ENCODE measurements around the gene DAG1.

DNA sequence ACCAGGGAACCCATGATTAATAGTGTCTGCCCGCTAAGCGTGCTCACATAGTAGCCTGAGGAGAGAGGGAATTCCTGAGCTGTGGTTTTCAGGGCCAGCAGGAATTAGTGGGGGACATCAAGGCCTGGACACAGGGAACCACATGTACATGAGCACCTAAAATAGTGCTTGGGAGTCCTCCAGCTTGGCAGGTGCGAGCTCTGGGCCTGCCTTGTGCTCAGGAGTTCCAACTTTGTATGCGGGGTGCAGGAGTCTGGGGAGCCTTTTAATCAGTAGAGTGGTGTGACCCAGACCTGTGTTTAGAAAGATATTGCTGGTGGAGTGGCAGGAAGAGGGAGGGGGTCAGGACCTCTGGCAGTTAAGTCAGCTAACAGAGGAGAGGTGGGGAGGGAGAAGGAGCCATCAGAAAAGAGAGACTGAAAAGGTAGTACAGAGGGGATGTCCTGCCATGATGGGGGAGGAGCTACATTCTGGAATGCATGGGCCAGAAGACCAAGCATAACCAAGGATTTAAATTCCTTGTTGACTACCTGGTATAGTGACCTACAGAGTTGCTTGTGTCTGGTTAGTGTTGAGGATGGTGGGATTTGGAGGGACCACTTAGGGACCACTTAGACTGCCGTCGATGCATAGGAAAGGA lies 1.9 kb downstream of the DAG1 start:
- TF ChIP-seq, protein P1, sequence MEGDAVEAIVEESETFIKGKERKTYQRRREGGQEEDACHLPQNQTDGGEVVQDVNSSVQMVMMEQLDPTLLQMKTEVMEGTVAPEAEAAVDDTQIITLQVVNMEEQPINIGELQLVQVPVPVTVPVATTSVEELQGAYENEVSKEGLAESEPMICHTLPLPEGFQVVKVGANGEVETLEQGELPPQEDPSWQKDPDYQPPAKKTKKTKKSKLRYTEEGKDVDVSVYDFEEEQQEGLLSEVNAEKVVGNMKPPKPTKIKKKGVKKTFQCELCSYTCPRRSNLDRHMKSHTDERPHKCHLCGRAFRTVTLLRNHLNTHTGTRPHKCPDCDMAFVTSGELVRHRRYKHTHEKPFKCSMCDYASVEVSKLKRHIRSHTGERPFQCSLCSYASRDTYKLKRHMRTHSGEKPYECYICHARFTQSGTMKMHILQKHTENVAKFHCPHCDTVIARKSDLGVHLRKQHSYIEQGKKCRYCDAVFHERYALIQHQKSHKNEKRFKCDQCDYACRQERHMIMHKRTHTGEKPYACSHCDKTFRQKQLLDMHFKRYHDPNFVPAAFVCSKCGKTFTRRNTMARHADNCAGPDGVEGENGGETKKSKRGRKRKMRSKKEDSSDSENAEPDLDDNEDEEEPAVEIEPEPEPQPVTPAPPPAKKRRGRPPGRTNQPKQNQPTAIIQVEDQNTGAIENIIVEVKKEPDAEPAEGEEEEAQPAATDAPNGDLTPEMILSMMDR (optimal IDR thresholded peaks at IDR 0.05 in 1 of 3, IDR thresholded peaks at IDR 0.05 in 1 of 3, conservative IDR thresholded peaks at IDR 0.05 in 1 of 3; ENCODE audit: extremely low read depth in 1 of 3, insufficient read depth in 2 of 3, low read length in 3 of 3) = no peak
- TF ChIP-seq EZH2 (IDR thresholded peaks at IDR 0.05; ENCODE audit: low read length) = no peak

All from keratinocyte (primary cell).